GM15510 (cell line): ENCODE results near the gene ODAD2.

Experiments used
- POLR2A ChIP-seq: IDR thresholded peaks from 3 replicates; pipeline ENCODE4 v1.6.1; 2011; ENCODE audit warnings: borderline replicate concordance; ENCODE audit not compliant: insufficient read length; ENCODE audit errors: extremely low read depth

ODAD2 gene, protein sequence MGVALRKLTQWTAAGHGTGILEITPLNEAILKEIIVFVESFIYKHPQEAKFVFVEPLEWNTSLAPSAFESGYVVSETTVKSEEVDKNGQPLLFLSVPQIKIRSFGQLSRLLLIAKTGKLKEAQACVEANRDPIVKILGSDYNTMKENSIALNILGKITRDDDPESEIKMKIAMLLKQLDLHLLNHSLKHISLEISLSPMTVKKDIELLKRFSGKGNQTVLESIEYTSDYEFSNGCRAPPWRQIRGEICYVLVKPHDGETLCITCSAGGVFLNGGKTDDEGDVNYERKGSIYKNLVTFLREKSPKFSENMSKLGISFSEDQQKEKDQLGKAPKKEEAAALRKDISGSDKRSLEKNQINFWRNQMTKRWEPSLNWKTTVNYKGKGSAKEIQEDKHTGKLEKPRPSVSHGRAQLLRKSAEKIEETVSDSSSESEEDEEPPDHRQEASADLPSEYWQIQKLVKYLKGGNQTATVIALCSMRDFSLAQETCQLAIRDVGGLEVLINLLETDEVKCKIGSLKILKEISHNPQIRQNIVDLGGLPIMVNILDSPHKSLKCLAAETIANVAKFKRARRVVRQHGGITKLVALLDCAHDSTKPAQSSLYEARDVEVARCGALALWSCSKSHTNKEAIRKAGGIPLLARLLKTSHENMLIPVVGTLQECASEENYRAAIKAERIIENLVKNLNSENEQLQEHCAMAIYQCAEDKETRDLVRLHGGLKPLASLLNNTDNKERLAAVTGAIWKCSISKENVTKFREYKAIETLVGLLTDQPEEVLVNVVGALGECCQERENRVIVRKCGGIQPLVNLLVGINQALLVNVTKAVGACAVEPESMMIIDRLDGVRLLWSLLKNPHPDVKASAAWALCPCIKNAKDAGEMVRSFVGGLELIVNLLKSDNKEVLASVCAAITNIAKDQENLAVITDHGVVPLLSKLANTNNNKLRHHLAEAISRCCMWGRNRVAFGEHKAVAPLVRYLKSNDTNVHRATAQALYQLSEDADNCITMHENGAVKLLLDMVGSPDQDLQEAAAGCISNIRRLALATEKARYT

DNA sequence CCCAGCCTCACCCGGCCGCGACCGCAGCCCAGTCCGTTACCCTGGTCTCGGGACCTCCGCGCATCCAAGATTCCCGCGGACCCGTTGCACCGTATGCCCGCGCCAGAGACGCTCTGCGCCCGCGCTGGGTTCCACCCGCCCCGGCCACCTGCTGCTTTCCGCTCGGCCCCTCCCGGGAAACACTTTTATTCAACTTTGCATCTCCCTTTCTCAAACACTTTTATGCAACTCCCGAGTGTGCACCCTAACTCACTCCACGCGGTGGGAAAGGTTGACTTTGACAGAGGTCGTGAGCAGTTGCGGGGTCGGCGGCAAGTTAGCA lies at the start of gene ODAD2:
Gene ODAD2, minus strand, starts transcription at position 126 of the 322 bp plus-strand sequence. CDS start 3,937 bp downstream, outside the sequence.
- no peak for TF ChIP-seq POLR2A

DNA sequence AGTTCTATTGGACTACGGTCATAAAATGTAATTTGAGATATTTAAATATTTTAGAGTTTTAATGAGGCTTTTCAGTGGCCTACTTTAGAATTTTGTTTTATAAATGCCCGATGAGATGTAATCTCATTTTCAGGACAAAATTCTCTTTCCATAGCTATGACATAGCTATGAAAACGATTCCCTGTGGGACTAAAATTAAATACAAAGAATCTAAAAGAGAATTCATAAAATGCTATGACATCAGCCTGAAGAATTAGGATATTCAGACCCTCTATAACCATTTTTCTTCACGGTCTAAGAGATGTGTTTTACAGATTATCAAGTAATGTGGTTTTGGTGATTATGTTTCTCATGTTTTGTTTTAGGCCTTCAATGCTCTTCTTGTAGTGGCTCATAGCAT lies 48.2 kb upstream of the ODAD2 start:
- no peak for TF ChIP-seq POLR2A

DNA sequence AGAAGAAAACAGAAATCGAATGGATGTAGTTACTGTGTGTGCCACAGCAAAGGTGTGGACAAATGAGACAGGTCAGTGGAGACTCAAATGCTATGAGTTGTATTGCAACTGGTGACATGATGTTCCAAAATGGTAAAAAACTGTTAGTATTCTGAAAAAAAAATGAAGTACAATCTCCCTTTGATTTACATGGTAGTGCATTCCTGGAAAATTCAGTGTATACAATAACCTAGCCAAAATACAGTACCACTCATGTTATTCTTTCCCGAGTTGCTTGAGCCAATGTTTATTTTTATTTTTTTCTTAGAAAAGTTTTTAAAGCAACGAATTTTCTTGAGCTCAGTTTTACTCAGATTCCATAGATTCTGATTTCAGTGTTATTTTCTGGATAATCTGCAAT lies 47.7 kb upstream of the ODAD2 start:
- TF ChIP-seq POLR2A, result no peak

DNA sequence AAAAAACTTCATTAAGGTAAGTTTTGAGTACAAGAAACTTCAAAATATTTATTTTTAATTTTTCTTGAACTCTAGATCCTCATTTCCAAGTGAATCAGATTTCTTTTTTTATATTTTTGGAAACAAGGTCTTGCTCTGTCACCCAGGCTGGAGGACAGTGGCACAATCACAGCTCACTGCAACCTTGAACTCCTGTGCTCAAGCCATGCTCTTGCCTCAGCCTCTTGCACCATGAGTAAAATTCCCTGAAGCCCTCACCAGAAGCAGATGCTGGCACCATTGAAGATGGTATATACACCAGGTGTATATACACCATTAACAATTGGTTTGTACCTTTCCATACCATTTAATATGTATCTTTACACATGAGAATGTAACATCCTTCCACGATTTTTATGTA lies 45.1 kb upstream of the ODAD2 start:
- no peak for TF ChIP-seq POLR2A

DNA sequence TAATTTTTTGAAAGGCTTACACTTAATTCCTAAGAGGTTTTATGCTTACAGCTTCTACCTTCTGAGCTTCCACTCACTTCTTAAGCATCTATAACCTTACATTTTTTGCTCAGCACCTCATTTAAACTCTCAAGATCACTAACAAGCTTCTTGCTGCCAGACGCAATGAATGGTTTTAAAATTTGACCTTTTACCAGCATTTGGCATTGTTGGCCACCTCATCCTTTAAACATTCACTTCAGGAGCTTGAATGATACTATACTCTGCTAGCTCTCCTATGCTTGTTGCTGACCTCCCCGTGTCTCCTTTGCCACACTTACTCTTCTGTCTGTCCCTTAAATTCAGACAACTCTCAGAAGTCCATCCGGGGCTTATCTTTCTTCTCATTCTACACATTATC lies 37.7 kb upstream of the ODAD2 start:
- no peak for TF ChIP-seq POLR2A

DNA sequence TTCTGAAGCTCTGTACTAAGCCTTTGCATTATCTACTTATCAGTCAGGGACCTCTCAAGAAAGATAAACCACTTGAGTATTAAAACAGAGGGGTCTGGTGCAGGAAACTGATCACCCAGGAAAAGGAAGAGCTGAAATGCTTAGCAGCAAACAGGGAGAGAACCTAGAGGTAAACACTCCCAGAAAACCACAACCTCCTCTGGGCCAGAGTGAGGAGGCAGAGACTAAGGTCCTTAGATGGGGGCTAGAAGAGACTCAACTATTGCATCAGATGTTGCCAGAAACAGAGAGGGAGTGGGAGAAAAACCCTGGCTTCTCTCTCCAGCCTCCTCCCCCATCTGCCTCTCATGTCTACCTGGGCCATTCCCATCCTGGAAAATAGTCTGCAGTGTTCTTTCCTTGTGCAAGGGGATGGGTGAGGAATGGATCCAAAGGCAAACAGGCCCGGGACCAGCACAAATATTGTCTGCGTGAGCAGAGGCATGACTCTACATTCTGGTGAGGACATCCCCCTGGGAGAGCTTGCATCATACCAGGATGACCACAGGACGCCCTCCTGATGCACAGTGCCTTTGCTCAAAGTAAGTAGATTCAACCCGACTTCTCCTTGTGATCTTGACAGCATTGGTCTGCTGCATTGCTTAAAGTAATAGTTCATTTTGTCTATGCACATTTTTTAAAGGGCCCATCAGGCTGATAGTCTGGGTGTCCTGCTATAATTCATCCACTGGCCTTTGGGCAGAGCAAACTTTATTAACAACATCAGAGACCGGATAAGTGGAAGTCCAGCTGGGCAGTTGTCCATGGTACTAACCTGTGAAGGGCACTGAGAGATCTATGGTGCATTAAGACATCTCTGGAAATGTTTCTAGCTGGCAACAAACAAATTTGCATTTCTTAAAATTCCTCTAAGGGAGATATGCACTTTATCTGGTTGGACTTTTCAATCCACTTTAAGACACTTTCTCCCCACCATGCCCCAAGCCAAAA lies 22.4 kb upstream of the ODAD2 start:
- no peak for TF ChIP-seq POLR2A

DNA sequence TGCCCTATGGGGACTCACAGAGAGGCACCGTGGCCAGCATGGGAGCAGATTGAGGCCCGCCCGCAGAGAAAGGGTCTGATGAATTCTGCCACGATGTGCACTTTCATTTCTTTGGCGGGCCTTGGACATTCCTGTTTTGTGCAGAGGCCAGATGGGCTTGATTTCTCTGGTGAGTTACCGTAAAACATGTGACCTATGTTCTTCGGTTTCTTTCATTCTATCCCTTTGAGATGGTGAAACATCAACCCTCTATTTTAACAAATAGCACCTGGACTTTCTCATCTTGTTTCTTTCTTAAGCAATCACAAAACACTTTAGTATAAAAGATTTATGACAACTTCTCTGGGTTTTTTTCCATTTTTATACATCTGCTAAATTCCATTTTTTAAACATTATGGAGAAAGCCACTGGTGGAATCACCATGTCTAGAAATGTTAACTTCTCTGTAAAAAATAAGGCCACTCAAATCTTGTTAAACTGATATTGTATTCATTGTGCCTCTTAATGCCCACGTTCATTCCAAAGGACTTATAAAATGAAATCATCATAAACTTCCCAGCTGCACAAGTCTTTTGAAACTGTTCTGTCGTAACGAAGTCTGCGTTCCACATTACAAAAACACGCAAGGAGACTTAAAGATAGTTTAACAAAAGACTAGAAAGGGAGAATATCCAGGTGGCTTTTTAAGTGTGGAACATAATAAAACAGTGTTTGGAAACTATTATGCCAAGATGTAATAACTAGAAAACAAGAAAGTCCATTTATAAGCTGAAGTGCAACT lies 21.4 kb upstream of the ODAD2 start:
- no peak for TF ChIP-seq POLR2A

DNA sequence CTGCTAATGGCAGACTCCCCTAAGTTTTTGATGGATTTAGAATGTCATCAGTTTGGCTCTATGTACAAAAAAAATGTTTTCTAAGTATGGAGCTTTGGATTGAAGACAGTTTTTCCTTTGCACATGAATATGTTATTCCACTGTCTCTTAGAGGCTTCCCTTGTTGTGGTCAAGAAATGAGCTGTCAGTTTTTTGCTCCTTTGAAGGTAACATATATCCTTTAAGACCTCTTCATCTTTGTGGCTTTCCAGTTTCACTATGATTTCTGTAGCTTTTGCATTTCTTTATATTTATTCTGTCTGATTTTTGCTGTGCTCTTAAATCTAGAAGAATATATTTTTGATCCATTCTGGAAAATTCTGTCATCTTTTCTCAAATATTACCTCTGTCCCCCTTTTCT lies 15.8 kb upstream of the ODAD2 start:
- no peak for TF ChIP-seq POLR2A

DNA sequence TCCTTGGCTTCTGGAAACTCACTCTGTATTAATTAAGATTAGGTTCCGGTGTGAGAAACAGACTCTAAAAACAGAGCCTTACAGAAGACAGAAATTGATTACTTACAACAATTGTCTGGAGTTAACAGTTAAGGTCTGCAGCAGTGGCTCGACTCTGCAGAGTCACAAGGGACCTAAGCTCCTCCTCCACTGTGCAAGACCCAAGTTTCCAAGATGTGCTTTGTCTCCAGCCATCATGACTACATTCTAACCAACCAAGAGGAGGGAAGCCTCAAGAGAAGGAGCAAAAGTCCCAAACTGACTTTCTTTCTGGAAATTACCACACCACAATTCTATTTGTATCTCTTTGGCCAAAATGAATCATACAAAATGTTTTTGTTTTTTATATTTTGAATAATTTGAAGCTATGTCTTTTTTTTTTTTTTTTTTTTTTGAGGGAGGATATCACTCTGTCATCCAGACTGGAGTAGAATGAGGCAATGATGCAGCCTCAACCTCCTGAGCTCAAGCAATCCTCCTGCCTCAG lies 14.2 kb upstream of the ODAD2 start:
- no peak for TF ChIP-seq POLR2A

DNA sequence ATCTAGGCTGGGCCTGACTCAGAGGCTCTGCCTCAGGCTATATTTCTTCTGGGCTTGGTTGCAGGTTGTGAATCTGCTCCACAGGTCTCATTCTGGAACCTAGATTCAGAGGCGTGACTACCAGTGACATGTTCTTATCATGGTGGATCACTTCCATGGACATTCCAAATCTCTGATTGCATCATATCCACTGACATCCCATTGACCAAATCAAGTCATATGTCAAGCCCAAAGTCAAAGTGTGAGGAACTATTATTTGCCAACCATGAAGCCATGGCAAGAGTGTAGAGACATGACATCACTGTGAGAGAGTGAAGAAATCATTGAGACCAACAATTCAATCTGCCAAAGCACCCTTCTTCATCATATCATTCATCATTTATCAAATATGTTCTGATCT lies 11.9 kb upstream of the ODAD2 start:
- no peak for TF ChIP-seq POLR2A

DNA sequence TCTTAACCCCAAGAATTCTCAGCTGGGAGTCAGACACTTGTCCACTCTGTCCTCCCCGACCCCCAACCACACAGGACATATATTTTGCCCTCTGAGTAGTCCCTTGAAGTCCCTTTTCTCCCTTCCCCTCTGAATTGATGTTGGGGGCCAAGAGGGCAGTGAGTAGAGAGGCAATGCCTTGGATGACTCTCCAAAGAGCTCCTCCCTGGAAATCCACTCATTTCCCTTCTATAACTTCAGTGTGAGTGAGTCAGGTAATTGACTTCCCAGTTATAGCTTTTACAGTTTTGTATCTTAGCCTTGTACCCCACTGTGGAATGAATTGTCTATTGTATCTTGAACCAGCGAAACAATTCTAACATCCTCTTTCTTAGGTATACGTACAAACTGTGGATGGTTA lies 9.2 kb upstream of the ODAD2 start:
- TF ChIP-seq POLR2A, result no peak

DNA sequence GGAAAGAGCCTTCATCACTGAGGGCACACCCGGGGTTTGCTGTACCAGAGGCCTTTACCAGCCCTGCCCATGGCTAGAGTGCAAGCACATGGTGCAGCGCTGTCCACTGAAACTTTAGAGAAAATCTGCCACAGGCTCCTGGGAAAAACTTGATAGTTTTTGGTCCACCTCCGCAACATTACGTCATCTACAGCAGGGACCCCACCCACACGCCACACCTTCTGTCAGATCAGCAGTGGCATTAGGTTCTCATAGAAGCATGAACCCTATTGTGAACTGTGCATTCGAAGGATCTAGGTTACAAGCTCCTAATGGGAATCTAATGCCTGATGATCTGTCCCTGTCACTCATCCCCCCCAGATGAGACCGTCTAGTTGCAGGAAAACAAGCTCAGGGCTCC lies 2.5 kb upstream of the ODAD2 start:
- TF ChIP-seq POLR2A, result no peak

DNA sequence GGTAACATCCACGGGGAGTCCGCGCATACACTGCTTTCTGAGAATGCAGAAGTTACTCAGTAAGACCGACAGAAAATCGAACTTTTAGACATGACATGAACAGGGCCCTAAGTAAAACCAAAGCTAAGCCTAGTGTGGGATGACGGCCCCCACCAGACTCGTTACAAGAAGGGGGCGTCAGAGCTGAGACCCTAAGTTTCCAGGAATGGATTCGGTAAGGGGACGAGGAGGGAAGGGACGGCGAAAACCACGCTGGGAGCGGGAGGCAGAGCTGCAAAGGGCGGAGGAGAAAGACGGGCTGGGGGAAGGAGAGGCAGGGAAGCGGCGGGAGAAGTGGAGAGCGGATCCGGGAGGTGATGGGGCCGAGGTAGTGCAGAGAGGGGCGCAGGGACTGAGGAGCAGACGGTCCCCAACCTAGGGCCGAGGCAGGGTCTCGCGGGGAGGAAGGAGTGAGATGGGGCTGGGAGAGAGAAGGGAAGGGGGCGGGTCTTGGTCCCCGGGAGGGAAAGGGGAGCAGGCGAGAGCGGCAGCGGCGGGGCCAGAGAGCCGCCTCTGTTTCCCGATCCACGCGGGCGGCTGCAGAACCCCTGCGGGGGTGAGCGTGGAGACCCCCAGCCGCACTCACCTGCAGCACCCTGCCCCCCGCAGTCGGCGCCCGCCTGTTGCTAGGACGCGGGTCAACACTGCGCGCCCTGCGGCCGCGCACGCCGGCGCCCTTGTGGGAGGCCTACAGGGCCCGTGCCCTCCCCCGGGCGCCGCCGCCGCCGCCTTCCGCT lies 513 bp downstream of the ODAD2 start:
- no peak for TF ChIP-seq POLR2A
